NCI-H146 treated with DMSO at 0.1 percent for 48 hours (cell line): ENCODE data around the gene KCNK13.

Source experiments
- DNase-seq: peaks from one replicate; lab custom pipeline; 2025; ENCODE audit not compliant: unreplicated experiment; lab: John Stamatoyannopoulos, UW

Gene KCNK13

GRCh38 chr14:90126260-90126659, 64.5 kb downstream of the KCNK13 start:
- no peak for DNase-seq

- DNase-seq = no peak
Measured at GRCh38 chr14:90132821-90133570, 71.2 kb downstream of the KCNK13 start.

- DNase-seq = no peak
Measured at GRCh38 chr14:90136904-90137303, 75.1 kb downstream of the KCNK13 start.

GRCh38 chr14:90137807-90138206, 76.0 kb downstream of the KCNK13 start:
- DNase-seq = no peak

GRCh38 chr14:90139199-90139598, 77.4 kb downstream of the KCNK13 start:
- no peak for DNase-seq

- peak; percentile 37 for DNase-seq
Measured at GRCh38 chr14:90140298-90140955, 78.6 kb downstream of the KCNK13 start.

GRCh38 chr14:90140956-90141316, 79.1 kb downstream of the KCNK13 start:
- DNase-seq = no peak

- no peak for DNase-seq
Measured at GRCh38 chr14:90153429-90153828, 91.6 kb downstream of the KCNK13 start.

- DNase-seq = no peak
Measured at GRCh38 chr14:90154110-90154509, 92.3 kb downstream of the KCNK13 start.

GRCh38 chr14:90159146-90159545, 97.4 kb downstream of the KCNK13 start:
- peak; percentile 96 for DNase-seq

GRCh38 chr14:90159688-90160087, 97.9 kb downstream of the KCNK13 start:
- DNase-seq = no peak

GRCh38 chr14:90161129-90161528, 99.3 kb downstream of the KCNK13 start:
- no peak for DNase-seq

- no peak for DNase-seq
Measured at GRCh38 chr14:90168425-90169105, 106.8 kb downstream of the KCNK13 start.

- DNase-seq = no peak
Measured at GRCh38 chr14:90175631-90176030, 113.8 kb downstream of the KCNK13 start.

- DNase-seq = no peak
Measured at GRCh38 chr14:90177539-90178189, 115.9 kb downstream of the KCNK13 start.

- DNase-seq = no peak
Measured at GRCh38 chr14:90179357-90179756, 117.6 kb downstream of the KCNK13 start.

- DNase-seq = no peak
Measured at GRCh38 chr14:90179809-90180779, 118.3 kb downstream of the KCNK13 start.

- no peak for DNase-seq
Measured at GRCh38 chr14:90184094-90184493, 122.3 kb downstream of the KCNK13 start.

GRCh38 chr14:90184571-90185266, 122.9 kb downstream of the KCNK13 start:
- DNase-seq = no peak

- no peak for DNase-seq
Measured at GRCh38 chr14:90188588-90188987, 126.8 kb downstream of the KCNK13 start.
